Lower lobe of right lung (tissue), 2 donors: Measurements from ENCODE around the gene ZNF669. TPM values are rescaled to one million over a fixed set of nuclear protein-coding genes. Genes with fewer than 3 reads are reported as not detected.

Experiments
- ATAC-seq, 2 donors: fragments of 200-7000 bp; cut with Tn5 transposase; one replicate each; pipeline ENCODE4 v1.9.1; 2020 to 2022; ENCODE audit warnings: mild to moderate bottlenecking in 2 of 2, moderate library complexity in 2 of 2
- DNase-seq: peaks from one replicate; pipeline ENCODE4 v3.0.0-alpha.2; 2020
- H3K27ac ChIP-seq: fragments of 200-600 bp; one replicate; pipeline ENCODE4 v1.8.0; 2022
- H3K27me3 ChIP-seq: fragments of 200-600 bp; one replicate; pipeline ENCODE4 v1.8.0; 2022; ENCODE audit warnings: low read depth
- H3K36me3 ChIP-seq: fragments of 200-600 bp; one replicate; pipeline ENCODE4 v1.8.0; 2022; ENCODE audit warnings: mild to moderate bottlenecking
- H3K4me1 ChIP-seq: fragments of 200-600 bp; one replicate; pipeline ENCODE4 v1.8.0; 2022
- H3K4me3 ChIP-seq: fragments of 200-600 bp; one replicate; pipeline ENCODE4 v1.8.0; 2022; ENCODE audit warnings: mild to moderate bottlenecking
- H3K9me3 ChIP-seq: fragments of 200-600 bp; one replicate; pipeline ENCODE4 v1.8.0; 2022
- CTCF ChIP-seq: fragments of 200-600 bp; IDR thresholded peaks from one replicate; pipeline ENCODE4 v1.8.0; 2022; ENCODE audit warnings: antibody characterized with exemption, mild to moderate bottlenecking
- intact Hi-C: fragments of 100-400 bp; cut with DNase I; formaldehyde crosslinking; loops from one replicate; pipeline ENCODE4 v1.11.0; 2022
- total RNA-seq: library from RNA; stranded (reverse); fragmentation: NEBNext Ultra II Directional; extraction: Animal tissue kit (Norgen Biotek cat#: 25700); gene quantifications from one replicate; pipeline ENCODE4 v1.2.1, GENCODE V29; 2021
- donor health status: DM: no; HTN: yes; CAD: no; lungs with severe emphysema.

Gene ZNF669
- total RNA-seq, 1 donor from 2014 or later = 9.0 TPM

DNA sequence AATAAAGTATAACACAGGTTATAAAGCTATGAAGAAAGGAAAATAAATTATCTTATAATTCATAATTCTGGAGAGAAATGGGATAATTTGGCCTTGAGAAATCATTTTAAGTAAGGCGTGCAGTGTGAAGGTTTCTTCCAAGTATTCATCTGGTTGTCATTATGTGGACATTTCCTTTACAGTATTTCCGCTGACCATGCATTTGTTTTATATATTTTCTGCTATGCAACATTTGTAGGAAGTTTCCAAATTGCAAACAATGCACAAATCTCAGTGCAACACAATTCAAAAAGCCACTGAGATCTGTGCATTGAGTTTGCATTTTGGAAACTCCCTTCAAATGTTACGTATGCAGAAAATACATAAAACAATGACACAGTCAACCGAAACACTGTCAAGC, 43.4 kb downstream of the ZNF669 start:
- no peak overlapping the region for H3K4me3 ChIP-seq
- intact Hi-C loops = no loop called here
- ATAC-seq (no peak), DNase-seq (no peak)
- peaks cover 44% of the 10 kb centered on the region for H3K9me3 ChIP-seq
- no peak for TF ChIP-seq CTCF
- no peak overlapping the region for H3K27ac ChIP-seq
- no peaks in the 10 kb centered on the region for H3K27me3 ChIP-seq
- no peaks in the 10 kb centered on the region for H3K4me1 ChIP-seq
- no peaks in the 10 kb centered on the region for H3K36me3 ChIP-seq

GRCh38 chr1:247056071-247056470, 48.1 kb downstream of the ZNF669 start:
- Histone ChIP-seq H3K4me1 (no peaks in the 10 kb centered on the region), H3K9me3 (peaks cover 59% of the 10 kb centered on the region), H3K27me3 (no peaks in the 10 kb centered on the region), H3K4me3 (no peak overlapping the region), H3K36me3 (no peaks in the 10 kb centered on the region), H3K27ac (no peak overlapping the region)
- intact Hi-C loops = no loop called here
- no peak for TF ChIP-seq CTCF
- no peak for ATAC-seq
- DNase-seq = no peak

GRCh38 chr1:247054992-247055415, 49.2 kb downstream of the ZNF669 start:
- Histone ChIP-seq H3K36me3 (no peaks in the 10 kb centered on the region), H3K27me3 (no peaks in the 10 kb centered on the region), H3K4me3 (no peak overlapping the region), H3K27ac (no peak overlapping the region), H3K9me3 (peaks cover 65% of the 10 kb centered on the region), H3K4me1 (no peaks in the 10 kb centered on the region)
- no peak for ATAC-seq
- no peak for TF ChIP-seq CTCF
- intact Hi-C loops = no loop called here
- DNase-seq = no peak

Other genes with a start within 250 kb of the ZNF669 start
- gene AHCTF1, start 172.4 kb downstream of the ZNF669 start, total RNA-seq = 36.0 TPM
- not detected for gene ZNF695, start 96.3 kb downstream of the ZNF669 start, total RNA-seq
- 3.2 TPM for gene ZNF670, start 25.5 kb downstream of the ZNF669 start, total RNA-seq
- 29.1 TPM for gene ZNF124, start 67.7 kb upstream of the ZNF669 start, total RNA-seq
- not detected for gene VN1R5, start 151.7 kb upstream of the ZNF669 start, total RNA-seq
- 16.9 TPM for gene ZNF496, start 227.5 kb upstream of the ZNF669 start, total RNA-seq